MCF 10A (cell line): Measurements from ENCODE around the gene MFAP4. TPM values are rescaled to one million over a fixed set of nuclear protein-coding genes. Genes with fewer than 3 reads are reported as not detected.

Experiments
- BruUV-seq: library from RNA; stranded (reverse); fragments of 400-500 nt; replicated peaks from 2 replicates; lab custom pipeline; 2021; lab: Mats Ljungman, UMichigan
- CTCF ChIA-PET: fragments of 300-600 bp; sonication (Branson Sonifier 250); formaldehyde crosslinking; extraction: SDS; loops from one replicate; lab custom pipeline; 2021; ENCODE audit warnings: antibody characterized with exemption, inconsistent platforms; lab: Yijun Ruan, JAX
- POLR2A ChIA-PET: fragments of 300-600, 350-650 bp; sonication (Branson Sonifier 250); formaldehyde crosslinking; extraction: SDS; loops from one replicate; lab custom pipeline; 2020; ENCODE audit warnings: antibody characterized with exemption, inconsistent platforms; lab: Yijun Ruan, JAX
- DNase-seq: peaks from one replicate; pipeline ENCODE4 v3.0.0-alpha.2; 2018; ENCODE audit not compliant: unreplicated experiment
- H3K27ac Mint-ChIP-seq: one replicate; pipeline ENCODE4 v1.8.0; 2022; ENCODE audit warnings: mild to moderate bottlenecking, low read depth, mixed read lengths; ENCODE audit not compliant: unreplicated experiment
- H3K27me3 Mint-ChIP-seq: one replicate; pipeline ENCODE4 v1.8.0; 2022; ENCODE audit warnings: mixed read lengths; ENCODE audit not compliant: insufficient read depth, unreplicated experiment
- H3K36me3 Mint-ChIP-seq: one replicate; pipeline ENCODE4 v1.8.0; 2022; ENCODE audit warnings: mild to moderate bottlenecking, moderate library complexity, mixed read lengths; ENCODE audit not compliant: insufficient read depth, unreplicated experiment
- H3K4me1 Mint-ChIP-seq: one replicate; pipeline ENCODE4 v1.8.0; 2022; ENCODE audit warnings: mixed read lengths; ENCODE audit not compliant: insufficient read depth, unreplicated experiment
- H3K4me3 Mint-ChIP-seq: one replicate; pipeline ENCODE4 v1.8.0; 2022; ENCODE audit warnings: mild to moderate bottlenecking, moderate library complexity, mixed read lengths; ENCODE audit not compliant: unreplicated experiment
- H3K9me3 Mint-ChIP-seq: one replicate; pipeline ENCODE4 v1.8.0; 2022; ENCODE audit warnings: mixed read lengths; ENCODE audit not compliant: unreplicated experiment
- intact Hi-C: fragments of 100-400 bp; cut with micrococcal nuclease; formaldehyde crosslinking; loops from 2 replicates; pipeline ENCODE4 v1.14.1; 2022
- total RNA-seq: library from RNA; stranded (reverse); gene quantifications from 2 replicates; pipeline ENCODE4 v1.2.3, GENCODE V29; 2022
- TF ChIP-seq, protein P1 (sequence below): fragments of 200-600 bp; IDR thresholded peaks from one replicate; pipeline ENCODE4 v1.8.0; 2022; ENCODE audit warnings: antibody characterized with exemption, mild to moderate bottlenecking; ENCODE audit not compliant: unreplicated experiment

Gene MFAP4
- total RNA-seq, 1 experiment from 2014 or later = not detected

DNA sequence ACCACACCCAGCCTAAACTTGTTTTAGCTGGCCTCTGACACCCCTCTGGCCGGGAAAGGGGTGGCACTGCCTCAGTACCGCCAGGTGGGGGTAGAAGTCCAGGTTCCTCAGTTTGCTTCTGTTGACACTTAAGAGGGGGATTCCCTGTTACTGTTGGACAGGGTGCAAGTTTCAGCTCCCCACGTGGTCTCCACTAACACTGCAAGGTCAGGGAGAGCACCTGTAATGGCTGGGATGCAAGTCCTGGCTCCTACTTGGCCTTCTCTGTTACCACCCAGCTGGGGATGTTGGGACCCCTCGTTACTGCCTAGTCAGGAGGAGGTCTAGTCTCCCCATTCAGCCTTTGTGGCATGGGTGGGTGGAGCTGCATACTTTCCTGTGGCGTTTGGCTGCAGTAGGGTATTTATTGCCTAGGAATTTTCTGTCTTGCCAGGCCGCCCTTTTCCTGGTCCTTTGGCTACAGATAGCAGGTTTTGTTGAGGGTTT is 10.6 kb upstream of the MFAP4 start:
- Mint-ChIP-seq H3K4me1 (peaks cover 10% of the 10 kb centered on the region), H3K27me3 (no peaks in the 10 kb centered on the region), H3K9me3 (no peaks in the 10 kb centered on the region), H3K27ac (no peak overlapping the region), H3K36me3 (no peaks in the 10 kb centered on the region), H3K4me3 (no peak overlapping the region)
- no TSS peak for BruUV-seq
- ChIA-PET CTCF (no interaction called here), POLR2A (no interaction called here)
- intact Hi-C loops = no loop called here
- no peak for DNase-seq
- TF ChIP-seq, protein P1, sequence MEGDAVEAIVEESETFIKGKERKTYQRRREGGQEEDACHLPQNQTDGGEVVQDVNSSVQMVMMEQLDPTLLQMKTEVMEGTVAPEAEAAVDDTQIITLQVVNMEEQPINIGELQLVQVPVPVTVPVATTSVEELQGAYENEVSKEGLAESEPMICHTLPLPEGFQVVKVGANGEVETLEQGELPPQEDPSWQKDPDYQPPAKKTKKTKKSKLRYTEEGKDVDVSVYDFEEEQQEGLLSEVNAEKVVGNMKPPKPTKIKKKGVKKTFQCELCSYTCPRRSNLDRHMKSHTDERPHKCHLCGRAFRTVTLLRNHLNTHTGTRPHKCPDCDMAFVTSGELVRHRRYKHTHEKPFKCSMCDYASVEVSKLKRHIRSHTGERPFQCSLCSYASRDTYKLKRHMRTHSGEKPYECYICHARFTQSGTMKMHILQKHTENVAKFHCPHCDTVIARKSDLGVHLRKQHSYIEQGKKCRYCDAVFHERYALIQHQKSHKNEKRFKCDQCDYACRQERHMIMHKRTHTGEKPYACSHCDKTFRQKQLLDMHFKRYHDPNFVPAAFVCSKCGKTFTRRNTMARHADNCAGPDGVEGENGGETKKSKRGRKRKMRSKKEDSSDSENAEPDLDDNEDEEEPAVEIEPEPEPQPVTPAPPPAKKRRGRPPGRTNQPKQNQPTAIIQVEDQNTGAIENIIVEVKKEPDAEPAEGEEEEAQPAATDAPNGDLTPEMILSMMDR = no peak

DNA sequence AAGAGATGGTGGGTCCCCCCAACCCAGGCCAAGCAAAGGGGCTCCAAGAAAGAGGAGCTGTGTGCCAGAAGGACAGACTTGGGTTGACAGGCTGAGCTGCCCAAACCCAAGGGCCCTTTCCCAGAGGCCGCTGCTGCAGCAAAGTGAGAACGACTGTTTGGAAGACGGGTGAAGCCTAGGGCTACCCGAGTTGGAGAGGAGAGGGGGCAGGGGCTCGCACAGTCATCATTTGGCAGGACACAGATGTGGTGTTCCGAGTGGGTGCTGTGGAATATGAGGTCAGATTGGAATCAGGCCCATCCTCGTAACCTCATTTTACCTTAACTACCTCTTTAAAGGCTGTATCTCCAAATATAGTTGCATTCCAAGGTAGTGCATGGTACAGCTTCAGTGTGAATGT is 5.3 kb upstream of the MFAP4 start:
- no TSS peak for BruUV-seq
- no peak for DNase-seq
- intact Hi-C loops = no loop called here
- Mint-ChIP-seq H3K4me1 (peaks cover 8% of the 10 kb centered on the region), H3K27me3 (no peaks in the 10 kb centered on the region), H3K36me3 (no peaks in the 10 kb centered on the region), H3K27ac (no peak overlapping the region), H3K4me3 (no peak overlapping the region), H3K9me3 (no peaks in the 10 kb centered on the region)
- TF ChIP-seq, protein P1 = no peak
- ChIA-PET CTCF (interaction anchor here (1.4 kb wide), 1 partner anchor 29 kb away, joined by 3 read pairs; the partner anchor contains the start of gene B9D1), POLR2A (interaction anchor here (0.6 kb wide), 1 partner anchor 62 kb away, joined by 3 read pairs; no protein-coding TSS in a partner anchor)

- ChIA-PET POLR2A (interaction anchor here (1.3 kb wide), 1 partner anchor 13 kb away, joined by 3 read pairs; the partner anchor contains the start of gene MAPK7), CTCF (no interaction called here)
- Mint-ChIP-seq H3K36me3 (no peaks in the 10 kb centered on the region), H3K4me1 (peaks cover 12% of the 10 kb centered on the region), H3K4me3 (no peak overlapping the region), H3K9me3 (no peaks in the 10 kb centered on the region), H3K27ac (no peak overlapping the region), H3K27me3 (no peaks in the 10 kb centered on the region)
- intact Hi-C loops = no loop called here
- no TSS peak for BruUV-seq
- no peak for DNase-seq
- TF ChIP-seq, protein P1 = no peak
These were observed 4.4 kb upstream of the MFAP4 start for GRCh38 chr17:19391432-19391831.

DNA sequence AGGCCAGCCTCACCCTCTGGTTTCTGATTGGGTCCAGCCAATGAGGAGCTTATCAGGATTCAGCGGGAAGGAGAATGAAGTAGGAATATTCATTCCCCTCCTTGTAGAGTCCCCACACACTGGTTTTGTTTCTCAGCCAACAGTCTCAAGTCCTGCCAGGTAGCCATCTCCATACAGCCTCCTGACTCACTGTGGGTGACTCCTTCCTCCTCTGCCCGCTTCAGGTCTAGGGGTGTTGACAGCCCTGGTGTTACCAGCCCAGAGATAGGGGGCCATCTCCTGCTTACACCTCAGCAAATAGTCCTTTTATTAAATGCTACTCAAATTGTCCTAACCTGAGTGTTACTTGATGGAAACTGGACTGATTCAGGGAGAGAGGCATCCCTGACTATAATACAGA is 4.0 kb upstream of the MFAP4 start:
- Mint-ChIP-seq H3K4me1 (peaks cover 16% of the 10 kb centered on the region), H3K36me3 (no peaks in the 10 kb centered on the region), H3K27me3 (no peaks in the 10 kb centered on the region), H3K4me3 (no peak overlapping the region), H3K9me3 (no peaks in the 10 kb centered on the region), H3K27ac (no peak overlapping the region)
- ChIA-PET POLR2A (interaction anchor here (1.3 kb wide), 1 partner anchor 12 kb away, joined by 3 read pairs; the partner anchor contains the start of gene MAPK7), CTCF (interaction anchor here (0.9 to 2.9 kb wide), 2 partner anchors 28 to 56 kb away, joined by 5 to 14 read pairs; partner anchors contain the start of gene B9D1)
- no peak for DNase-seq
- no TSS peak for BruUV-seq
- intact Hi-C loops = no loop called here
- TF ChIP-seq, protein P1 = no peak
